ENCODE data around the gene SLC36A4. TPM values are rescaled to one million over a fixed set of nuclear protein-coding genes. Genes with fewer than 3 reads are reported as not detected.

The SLC36A4 gene
- total RNA-seq, 1 donor = 34.1 TPM

DNA sequence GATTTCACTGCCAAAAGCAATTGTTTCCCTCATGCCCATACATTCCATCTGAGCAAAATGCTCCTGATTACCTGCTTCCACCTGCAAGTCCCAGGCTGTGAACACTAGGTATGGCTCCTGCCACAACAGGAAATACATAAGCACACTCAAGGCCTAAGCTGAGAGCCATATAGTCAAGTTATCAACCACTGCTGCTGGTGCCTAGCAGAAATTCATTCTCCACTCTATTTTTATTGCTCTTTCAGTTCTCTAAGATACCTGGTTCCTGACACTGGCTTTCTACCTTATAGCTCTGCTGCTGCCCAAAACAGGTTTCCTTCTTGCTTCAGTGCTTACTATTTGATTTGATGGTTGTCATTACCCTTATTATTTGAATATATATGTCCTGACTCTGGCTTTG is 31.6 kb downstream of the SLC36A4 start:
- Histone ChIP-seq H3K4me1 (ENCODE audit: insufficient read depth, low read length) (no peaks in the 10 kb centered on the region), H3K27me3 (ENCODE audit: insufficient read depth, low read length) (no peaks in the 10 kb centered on the region), H3K9me3 (ENCODE audit: low read depth, low read length) (no peaks in the 10 kb centered on the region), H3K4me3 (ENCODE audit: low read length) (no peak overlapping the region)

DNA sequence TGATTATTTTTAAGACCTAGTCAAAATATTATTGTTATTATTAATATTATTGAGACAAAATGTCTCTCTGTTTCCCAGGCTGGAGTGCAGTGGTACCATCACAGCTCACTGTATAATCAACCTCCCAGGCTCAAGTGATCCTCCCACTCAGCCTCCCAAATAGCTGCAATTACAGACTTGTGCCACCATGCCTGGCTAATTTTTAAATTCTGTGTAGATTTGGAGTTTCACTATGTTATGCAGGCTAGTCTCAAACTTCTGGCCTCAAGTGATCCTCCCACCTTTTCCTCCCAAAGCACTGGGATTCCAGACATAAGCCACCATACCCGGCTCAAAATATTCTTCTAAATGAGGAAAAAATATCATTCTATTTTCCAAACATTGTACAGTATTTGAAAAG is 37.0 kb downstream of the SLC36A4 start:
- H3K4me1 ChIP-seq (ENCODE audit: insufficient read depth, low read length) = no peaks in the 10 kb centered on the region
- H3K27me3 ChIP-seq (ENCODE audit: insufficient read depth, low read length) = no peaks in the 10 kb centered on the region
- no peak overlapping the region for H3K4me3 ChIP-seq (ENCODE audit: low read length)
- H3K9me3 ChIP-seq (ENCODE audit: low read depth, low read length) = no peaks in the 10 kb centered on the region

- H3K9me3 ChIP-seq (ENCODE audit: low read depth, low read length) = no peaks in the 10 kb centered on the region
- H3K4me3 ChIP-seq (ENCODE audit: low read length) = no peak overlapping the region
- no peaks in the 10 kb centered on the region for H3K27me3 ChIP-seq (ENCODE audit: insufficient read depth, low read length)
- H3K4me1 ChIP-seq (ENCODE audit: insufficient read depth, low read length) = no peaks in the 10 kb centered on the region
Observed at GRCh38 chr11:93160156-93160555, 37.6 kb downstream of the SLC36A4 start.

- no peak overlapping the region for H3K4me3 ChIP-seq (ENCODE audit: low read length)
- H3K4me1 ChIP-seq (ENCODE audit: insufficient read depth, low read length) = no peaks in the 10 kb centered on the region
- no peaks in the 10 kb centered on the region for H3K27me3 ChIP-seq (ENCODE audit: insufficient read depth, low read length)
- H3K9me3 ChIP-seq (ENCODE audit: low read depth, low read length) = no peaks in the 10 kb centered on the region
Observed at GRCh38 chr11:93159721-93160120, 38.1 kb downstream of the SLC36A4 start.

- Histone ChIP-seq H3K27me3 (ENCODE audit: insufficient read depth, low read length) (no peaks in the 10 kb centered on the region), H3K9me3 (ENCODE audit: low read depth, low read length) (no peaks in the 10 kb centered on the region), H3K4me1 (ENCODE audit: insufficient read depth, low read length) (no peaks in the 10 kb centered on the region), H3K4me3 (ENCODE audit: low read length) (no peak overlapping the region)
Observed at GRCh38 chr11:93155738-93156137, 42.1 kb downstream of the SLC36A4 start.

DNA sequence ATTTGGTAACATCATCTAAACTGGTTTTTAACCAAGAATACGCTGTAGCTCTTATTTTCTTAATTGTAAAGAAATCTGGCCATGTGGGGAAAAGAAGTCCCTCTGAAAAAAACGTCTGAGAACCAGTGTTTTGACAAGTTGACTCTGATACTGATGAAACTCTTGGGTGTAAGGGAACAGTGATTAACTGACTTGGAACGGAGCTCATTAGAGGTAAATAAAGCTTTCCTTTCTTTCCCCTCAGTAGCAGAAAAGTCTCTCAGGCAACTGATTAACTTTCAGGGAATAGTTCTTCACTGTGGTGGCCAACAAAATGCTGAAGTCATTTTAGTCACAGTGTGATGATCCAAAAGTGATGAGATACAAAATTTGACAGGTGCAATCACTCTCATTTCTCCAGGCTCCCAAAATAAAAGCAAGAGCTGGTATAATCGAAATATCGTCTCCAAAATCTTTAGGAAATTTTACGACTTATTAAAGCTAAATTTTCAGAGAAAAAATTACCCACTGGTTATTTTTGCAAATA is 52.3 kb downstream of the SLC36A4 start:
- no peak overlapping the region for H3K4me3 ChIP-seq (ENCODE audit: low read length)
- no peaks in the 10 kb centered on the region for H3K27me3 ChIP-seq (ENCODE audit: insufficient read depth, low read length)
- no peaks in the 10 kb centered on the region for H3K9me3 ChIP-seq (ENCODE audit: low read depth, low read length)
- no peaks in the 10 kb centered on the region for H3K4me1 ChIP-seq (ENCODE audit: insufficient read depth, low read length)

DNA sequence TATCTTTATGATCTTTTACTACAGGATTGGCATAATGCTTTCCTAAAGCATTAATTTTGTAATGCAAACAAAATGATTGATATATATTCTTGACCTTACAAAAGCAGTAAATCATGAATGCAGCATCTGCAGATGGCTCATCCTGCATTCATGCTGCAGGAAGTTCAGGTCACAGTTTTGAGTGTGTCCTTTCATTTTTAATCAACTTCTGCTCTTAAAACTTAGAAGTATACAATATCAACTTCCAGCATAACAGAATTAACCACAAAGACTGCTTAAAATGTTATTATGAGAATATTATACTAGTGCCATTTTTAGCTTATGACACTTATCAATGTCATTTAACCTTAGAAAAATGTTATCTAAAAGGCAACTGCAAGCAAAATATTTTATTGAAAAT is 54.0 kb downstream of the SLC36A4 start:
- no peaks in the 10 kb centered on the region for H3K9me3 ChIP-seq (ENCODE audit: low read depth, low read length)
- no peak overlapping the region for H3K4me3 ChIP-seq (ENCODE audit: low read length)
- no peaks in the 10 kb centered on the region for H3K27me3 ChIP-seq (ENCODE audit: insufficient read depth, low read length)
- no peaks in the 10 kb centered on the region for H3K4me1 ChIP-seq (ENCODE audit: insufficient read depth, low read length)

GRCh38 chr11:93143186-93143585 is 54.6 kb downstream of the SLC36A4 start:
- Histone ChIP-seq H3K4me3 (ENCODE audit: low read length) (no peak overlapping the region), H3K4me1 (ENCODE audit: insufficient read depth, low read length) (no peaks in the 10 kb centered on the region), H3K27me3 (ENCODE audit: insufficient read depth, low read length) (no peaks in the 10 kb centered on the region), H3K9me3 (ENCODE audit: low read depth, low read length) (no peaks in the 10 kb centered on the region)

DNA sequence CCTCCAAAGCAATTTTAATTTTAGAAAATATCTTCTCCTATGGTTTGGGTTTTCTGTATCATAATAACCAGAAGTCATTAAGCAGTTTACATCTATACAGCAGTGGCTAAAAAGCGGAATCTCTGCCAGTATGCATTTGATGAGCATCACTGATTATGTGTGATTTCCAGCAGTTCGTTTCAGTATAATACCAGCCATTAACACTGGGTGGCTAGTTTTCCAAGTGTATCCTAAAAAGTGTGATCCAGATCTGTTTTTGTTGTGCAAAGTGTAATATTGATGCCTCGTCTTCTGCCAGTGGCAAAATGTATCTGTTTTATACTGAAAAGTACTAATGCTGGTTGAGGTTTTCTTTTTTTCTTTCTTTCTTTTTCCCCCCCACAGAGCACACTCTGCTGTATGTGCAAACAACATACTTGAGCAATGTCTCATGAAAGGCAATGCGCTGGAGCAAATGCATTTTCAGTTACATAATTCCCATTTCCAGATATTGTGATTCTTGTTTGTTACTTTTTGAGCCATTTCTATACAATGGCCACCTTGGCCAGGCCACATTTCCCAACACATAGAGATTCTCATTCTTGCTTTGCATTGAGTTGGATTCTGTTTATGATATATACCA is 64.2 kb downstream of the SLC36A4 start:
- no peak overlapping the region for H3K4me3 ChIP-seq (ENCODE audit: low read length)
- H3K4me1 ChIP-seq (ENCODE audit: insufficient read depth, low read length) = no peaks in the 10 kb centered on the region
- no peaks in the 10 kb centered on the region for H3K9me3 ChIP-seq (ENCODE audit: low read depth, low read length)
- H3K27me3 ChIP-seq (ENCODE audit: insufficient read depth, low read length) = no peaks in the 10 kb centered on the region

DNA sequence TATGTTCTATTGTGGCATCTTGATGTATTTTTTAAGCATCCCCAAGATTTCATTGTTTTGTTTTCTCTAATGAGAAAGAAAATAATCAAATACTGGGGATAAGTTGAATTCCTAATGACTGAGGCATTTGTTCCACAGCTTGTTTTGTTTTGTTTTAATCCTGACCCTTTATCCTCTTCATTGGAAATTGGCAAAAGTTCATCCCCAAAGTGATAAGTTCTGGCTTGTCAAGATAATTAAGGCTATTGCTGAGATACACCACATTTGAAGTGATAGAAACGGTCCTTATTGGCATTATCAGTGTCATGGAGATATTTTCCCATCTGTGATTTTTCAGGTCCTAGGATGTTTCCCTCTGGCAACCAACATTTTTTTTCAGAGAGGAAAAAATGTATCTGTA is 65.0 kb downstream of the SLC36A4 start:
- no peak overlapping the region for H3K4me3 ChIP-seq (ENCODE audit: low read length)
- no peaks in the 10 kb centered on the region for H3K27me3 ChIP-seq (ENCODE audit: insufficient read depth, low read length)
- H3K4me1 ChIP-seq (ENCODE audit: insufficient read depth, low read length) = no peaks in the 10 kb centered on the region
- H3K9me3 ChIP-seq (ENCODE audit: low read depth, low read length) = no peaks in the 10 kb centered on the region

DNA sequence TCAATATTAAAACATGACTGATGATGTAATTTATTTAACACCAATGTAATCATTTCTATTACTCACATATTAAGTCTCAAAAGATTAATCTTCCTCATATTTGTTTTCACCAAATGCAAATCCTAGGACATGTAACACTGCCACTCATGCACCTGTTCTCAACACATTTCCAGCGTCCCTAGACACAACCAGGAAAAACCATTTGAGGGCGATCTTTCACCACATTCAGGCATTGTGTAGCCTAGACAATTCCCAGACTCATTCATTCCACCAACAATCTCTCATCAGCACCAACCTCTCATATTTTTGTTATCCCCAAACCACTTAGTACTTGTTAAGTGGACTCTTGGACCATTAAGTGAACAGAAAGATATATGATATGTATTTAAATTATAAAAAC is 66.1 kb downstream of the SLC36A4 start:
- no peaks in the 10 kb centered on the region for H3K9me3 ChIP-seq (ENCODE audit: low read depth, low read length)
- no peak overlapping the region for H3K4me3 ChIP-seq (ENCODE audit: low read length)
- peaks cover 2% of the 10 kb centered on the region for H3K27me3 ChIP-seq (ENCODE audit: insufficient read depth, low read length)
- no peaks in the 10 kb centered on the region for H3K4me1 ChIP-seq (ENCODE audit: insufficient read depth, low read length)

- Histone ChIP-seq H3K4me3 (ENCODE audit: low read length) (no peak overlapping the region), H3K4me1 (ENCODE audit: insufficient read depth, low read length) (no peaks in the 10 kb centered on the region), H3K27me3 (ENCODE audit: insufficient read depth, low read length) (peaks cover 12% of the 10 kb centered on the region), H3K9me3 (ENCODE audit: low read depth, low read length) (no peaks in the 10 kb centered on the region)
Observed at GRCh38 chr11:93128574-93128973, 69.2 kb downstream of the SLC36A4 start.

GRCh38 chr11:93123351-93123898 is 74.4 kb downstream of the SLC36A4 start:
- no peak overlapping the region for H3K4me3 ChIP-seq (ENCODE audit: low read length)
- H3K9me3 ChIP-seq (ENCODE audit: low read depth, low read length) = no peaks in the 10 kb centered on the region
- peaks cover 18% of the 10 kb centered on the region for H3K27me3 ChIP-seq (ENCODE audit: insufficient read depth, low read length)
- H3K4me1 ChIP-seq (ENCODE audit: insufficient read depth, low read length) = no peaks in the 10 kb centered on the region

GRCh38 chr11:93122535-93123235 is 75.1 kb downstream of the SLC36A4 start:
- H3K27me3 ChIP-seq (ENCODE audit: insufficient read depth, low read length) = peaks cover 22% of the 10 kb centered on the region
- H3K4me3 ChIP-seq (ENCODE audit: low read length) = no peak overlapping the region
- H3K4me1 ChIP-seq (ENCODE audit: insufficient read depth, low read length) = no peaks in the 10 kb centered on the region
- H3K9me3 ChIP-seq (ENCODE audit: low read depth, low read length) = no peaks in the 10 kb centered on the region

GRCh38 chr11:93118276-93118675 is 79.5 kb downstream of the SLC36A4 start:
- H3K27me3 ChIP-seq (ENCODE audit: insufficient read depth, low read length) = peaks cover 15% of the 10 kb centered on the region
- no peaks in the 10 kb centered on the region for H3K4me1 ChIP-seq (ENCODE audit: insufficient read depth, low read length)
- H3K4me3 ChIP-seq (ENCODE audit: low read length) = no peak overlapping the region
- H3K9me3 ChIP-seq (ENCODE audit: low read depth, low read length) = no peaks in the 10 kb centered on the region

DNA sequence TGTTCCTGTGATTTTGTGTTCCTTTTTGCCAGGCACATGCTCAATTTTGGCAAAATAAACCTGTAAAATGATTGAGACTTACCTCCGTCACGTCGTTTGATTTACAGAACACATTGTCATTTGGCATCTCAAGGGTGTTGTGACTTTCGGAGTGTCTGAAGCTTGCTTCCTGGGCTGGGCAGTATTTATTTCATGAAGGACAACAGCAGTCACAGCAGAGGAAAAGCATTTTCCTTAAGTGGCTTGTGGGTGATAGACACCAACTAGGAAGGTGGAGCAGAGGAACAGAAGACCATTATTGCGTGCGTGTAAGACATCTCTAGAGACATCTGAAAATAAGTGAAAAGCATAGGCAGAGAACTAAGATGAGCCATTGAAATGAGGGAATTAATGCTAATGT is 80.2 kb downstream of the SLC36A4 start:
- H3K27me3 ChIP-seq (ENCODE audit: insufficient read depth, low read length) = peaks cover 15% of the 10 kb centered on the region
- no peaks in the 10 kb centered on the region for H3K4me1 ChIP-seq (ENCODE audit: insufficient read depth, low read length)
- H3K4me3 ChIP-seq (ENCODE audit: low read length) = no peak overlapping the region

More for the DNA sequence above, 80.2 kb downstream of the SLC36A4 start:
- H3K9me3 ChIP-seq (ENCODE audit: low read depth, low read length) = no peaks in the 10 kb centered on the region

Measured in mononuclear cell (primary cell).